ENCODE data around the gene GRPEL2. TPM values are rescaled to one million over a fixed set of nuclear protein-coding genes. Genes with fewer than 3 reads are reported as not detected.

The GRPEL2 gene
- total and polyA plus RNA-seq, 2 donors (not counting 3 experiments of a cell fraction or from before 2014, with no cell fraction given): 7.6 to 32.5 TPM

GRCh38 chr5:149344151-149344550 lies 1.1 kb upstream of the GRPEL2 start:
- Histone ChIP-seq H3K4me3 (replicated peaks in 1 of 3; ENCODE audit: insufficient read depth in 1 of 3, low read depth in 1 of 3, low read length in 3 of 3) (no peak overlapping the region), H4K20me1 (replicated peaks; ENCODE audit: control insufficient read depth, extremely low read depth, insufficient read depth, low read length) (no peaks in the 10 kb centered on the region), H3K4me2 (ENCODE audit: insufficient read depth, low read length) (no peak overlapping the region), H2AFZ (ENCODE audit: low read depth, low read length) (no peak overlapping the region), H3K9me3 (replicated peaks; ENCODE audit: control insufficient read depth, insufficient read depth, low read length) (no peaks in the 10 kb centered on the region), H3K27me3 (ENCODE audit: control insufficient read depth in 2 of 2, insufficient read depth in 2 of 2, low read length in 2 of 2) (no peaks in the 10 kb centered on the region), H3K36me3 (ENCODE audit: control insufficient read depth in 2 of 2, extremely low read depth in 1 of 2, insufficient read depth in 2 of 2, low read length in 2 of 2) (peaks cover 2 to 4% of the 10 kb centered on the region in 2 experiments), H3K4me1 (ENCODE audit: control insufficient read depth, extremely low read depth, insufficient read depth, low read length) (peaks cover 40% of the 10 kb centered on the region), H3K9me1 (replicated peaks; ENCODE audit: control insufficient read depth, extremely low read depth, insufficient read depth, low read length) (no peaks in the 10 kb centered on the region), H3K9ac (replicated peaks; ENCODE audit: extremely low read depth, insufficient read depth, low read length) (no peak overlapping the region), H3K27ac (ENCODE audit: insufficient read depth, low read depth, low read length) (no peak overlapping the region), H3K79me2 (ENCODE audit: control insufficient read depth, insufficient read depth, low read length) (peaks cover 29% of the 10 kb centered on the region)
- DNase-seq (ENCODE audit: low read depth, low spot score): no peak
- no peak for FAIRE-seq
- BruUV-seq (replicated peaks): no TSS peak
- ChIA-PET CTCF (interaction anchor here (1.0 to 3.2 kb wide), 11 partner anchors 10 to 79 kb away, joined by 3 to 16 read pairs (median 6); no protein-coding TSS in a partner anchor), POLR2A (interaction anchor here (1.1 kb wide), 1 partner anchor 23 kb away, joined by 3 read pairs; no protein-coding TSS in a partner anchor)
- intact Hi-C loops (cut with micrococcal nuclease) (loop anchor here (2.0 to 10.0 kb wide), 2 partner anchors 45 to 209 kb away; no protein-coding TSS in a partner anchor), dilution Hi-C loops (cut with MboI; ENCODE audit: extremely low pct_ligation_motif_present, low sequenced_read_pairs) (no loop called here)
- TF ChIP-seq CTCF (IDR thresholded peaks at IDR 0.05; ENCODE audit: extremely low read depth in 1 of 2, insufficient read depth in 1 of 2, low read depth in 1 of 2, low read length in 2 of 2): no peak
- TF ChIP-seq POLR2AphosphoS5 (IDR thresholded peaks at IDR 0.05; ENCODE audit: insufficient read depth, low read depth, low read length): no peak
- TF ChIP-seq GATA2 (IDR thresholded peaks at IDR 0.05; ENCODE audit: insufficient read depth, insufficient read length, low read depth, low read length): no peak
- no peak for TF ChIP-seq MYC (IDR thresholded peaks at IDR 0.05; ENCODE audit: low read depth, low read length)
- TF ChIP-seq MAX (IDR thresholded peaks at IDR 0.05; ENCODE audit: insufficient read depth, insufficient read length): no peak
